NB4 (cell line): ENCODE measurements around the gene ASTN1.

ENCODE experiments used
- DNase-seq: peaks from one replicate; pipeline ENCODE4 v3.0.0; 2010; ENCODE audit warnings: low read depth
- H3K4me3 ChIP-seq: one replicate; pipeline ENCODE4 v1.5.1; 2011; ENCODE audit warnings: mild to moderate bottlenecking, low read depth, low read length, moderate library complexity
- MYC ChIP-seq: IDR thresholded peaks from 2 replicates; pipeline ENCODE4 v1.6.1; 2011; ENCODE audit warnings: low read depth, low read length
- POLR2A ChIP-seq: IDR thresholded peaks from 2 replicates; pipeline ENCODE4 v1.6.1; 2011; ENCODE audit warnings: mild to moderate bottlenecking; ENCODE audit not compliant: insufficient read length; ENCODE audit errors: extremely low read depth
- TF ChIP-seq, protein P1 (sequence below): IDR thresholded peaks from 2 replicates; pipeline ENCODE4 v1.6.1; 2011; ENCODE audit warnings: low read depth, low read length
- TF ChIP-seq, protein P2 (sequence below): IDR thresholded peaks from one replicate; pipeline ENCODE4 v1.5.1; 2012; ENCODE audit warnings: low read depth, low read length

Gene ASTN1

GRCh38 chr1:177007437-177008161 is 156.9 kb downstream of the ASTN1 start:
- TF ChIP-seq, protein P1, sequence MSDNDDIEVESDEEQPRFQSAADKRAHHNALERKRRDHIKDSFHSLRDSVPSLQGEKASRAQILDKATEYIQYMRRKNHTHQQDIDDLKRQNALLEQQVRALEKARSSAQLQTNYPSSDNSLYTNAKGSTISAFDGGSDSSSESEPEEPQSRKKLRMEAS: no peak
- TF ChIP-seq, protein P2, sequence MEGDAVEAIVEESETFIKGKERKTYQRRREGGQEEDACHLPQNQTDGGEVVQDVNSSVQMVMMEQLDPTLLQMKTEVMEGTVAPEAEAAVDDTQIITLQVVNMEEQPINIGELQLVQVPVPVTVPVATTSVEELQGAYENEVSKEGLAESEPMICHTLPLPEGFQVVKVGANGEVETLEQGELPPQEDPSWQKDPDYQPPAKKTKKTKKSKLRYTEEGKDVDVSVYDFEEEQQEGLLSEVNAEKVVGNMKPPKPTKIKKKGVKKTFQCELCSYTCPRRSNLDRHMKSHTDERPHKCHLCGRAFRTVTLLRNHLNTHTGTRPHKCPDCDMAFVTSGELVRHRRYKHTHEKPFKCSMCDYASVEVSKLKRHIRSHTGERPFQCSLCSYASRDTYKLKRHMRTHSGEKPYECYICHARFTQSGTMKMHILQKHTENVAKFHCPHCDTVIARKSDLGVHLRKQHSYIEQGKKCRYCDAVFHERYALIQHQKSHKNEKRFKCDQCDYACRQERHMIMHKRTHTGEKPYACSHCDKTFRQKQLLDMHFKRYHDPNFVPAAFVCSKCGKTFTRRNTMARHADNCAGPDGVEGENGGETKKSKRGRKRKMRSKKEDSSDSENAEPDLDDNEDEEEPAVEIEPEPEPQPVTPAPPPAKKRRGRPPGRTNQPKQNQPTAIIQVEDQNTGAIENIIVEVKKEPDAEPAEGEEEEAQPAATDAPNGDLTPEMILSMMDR: no peak
- no peak for TF ChIP-seq MYC
- no peak for TF ChIP-seq POLR2A
- DNase-seq: no peak
- no peak overlapping the region for H3K4me3 ChIP-seq

DNA sequence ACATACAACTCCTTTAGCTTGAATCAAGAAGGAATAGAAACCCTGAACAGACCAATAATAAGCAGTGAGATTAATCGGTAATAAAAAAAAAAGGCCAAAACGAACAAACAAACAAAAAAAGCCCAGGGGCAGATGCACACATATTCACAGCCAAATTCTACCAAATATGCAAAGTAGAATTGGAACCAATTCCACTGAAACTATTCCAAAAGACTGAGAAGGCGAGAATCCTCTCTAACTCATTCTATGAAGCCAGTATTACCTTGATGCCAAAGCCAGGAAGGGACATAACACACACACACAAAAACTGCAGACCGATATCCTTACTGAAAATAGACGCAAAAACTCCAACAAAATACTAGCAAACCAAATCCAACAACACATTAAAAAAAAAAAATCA is 161.6 kb downstream of the ASTN1 start:
- TF ChIP-seq MYC (no peak), POLR2A (no peak)
- TF ChIP-seq, protein P2: no peak
- TF ChIP-seq, protein P1: no peak
- no peak for DNase-seq

DNA sequence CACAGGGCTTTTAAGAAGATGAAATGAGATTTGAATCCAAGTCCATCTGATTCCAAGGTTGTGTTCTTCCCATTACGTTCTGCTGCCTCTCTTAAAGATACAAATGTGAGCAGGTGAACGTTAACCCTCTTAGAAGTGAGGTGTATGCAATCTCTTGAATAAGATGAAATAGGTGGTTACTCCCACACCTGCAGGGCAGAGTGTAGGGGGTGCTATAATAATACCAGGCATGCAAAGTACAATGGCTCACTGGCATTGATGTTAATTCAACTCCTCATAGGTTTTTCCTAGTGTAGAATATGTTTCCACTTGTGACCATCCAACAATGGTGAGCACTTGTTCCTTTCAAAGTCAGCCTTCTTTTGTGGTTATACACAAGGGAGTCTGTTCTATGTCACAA is 163.0 kb downstream of the ASTN1 start:
- no peak overlapping the region for H3K4me3 ChIP-seq
- TF ChIP-seq MYC (no peak), POLR2A (no peak)
- TF ChIP-seq, protein P2: no peak
- TF ChIP-seq, protein P1: no peak
- DNase-seq: no peak

More for the DNA sequence above, 161.6 kb downstream of the ASTN1 start:
- no peak overlapping the region for H3K4me3 ChIP-seq

- peak; percentile 7 for DNase-seq
- TF ChIP-seq MYC: no peak
- TF ChIP-seq, protein P2: no peak
- TF ChIP-seq, protein P1: no peak
- TF ChIP-seq POLR2A: no peak
- H3K4me3 ChIP-seq: no peak overlapping the region
Measured at GRCh38 chr1:176998183-176998795, 166.2 kb downstream of the ASTN1 start.

DNA sequence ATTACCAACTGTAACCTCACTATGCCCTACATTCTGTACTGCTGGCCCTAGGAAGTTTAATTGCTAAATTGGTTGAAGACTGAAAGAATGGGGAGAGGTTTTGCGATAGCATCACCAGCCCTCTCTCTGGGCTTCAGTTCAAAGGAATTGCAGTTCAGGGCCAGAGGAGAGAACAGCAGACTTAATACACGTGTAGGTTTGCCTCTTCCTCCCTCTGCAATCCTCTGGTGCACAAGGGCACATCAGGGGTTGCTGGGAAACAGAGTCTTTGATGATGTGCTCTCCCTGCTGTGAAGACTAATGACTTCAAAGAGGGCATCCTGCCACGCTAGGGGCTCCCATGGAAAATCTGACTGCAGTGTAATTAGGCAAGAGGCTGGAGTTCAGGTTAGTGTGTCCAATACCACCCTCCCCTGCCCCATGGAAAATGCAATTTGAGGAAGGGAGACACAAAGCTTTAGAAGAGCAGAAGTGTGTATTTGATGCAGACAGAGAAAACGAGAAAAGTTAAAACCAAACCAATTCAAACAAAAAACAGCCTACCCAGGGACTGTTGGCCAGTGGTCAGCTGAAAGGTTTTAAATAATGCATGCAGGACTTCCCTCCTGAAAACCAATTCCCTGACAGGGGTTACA is 167.9 kb downstream of the ASTN1 start:
- no peak for DNase-seq
- TF ChIP-seq, protein P1: no peak
- TF ChIP-seq POLR2A (no peak), MYC (no peak)
- TF ChIP-seq, protein P2: no peak
- no peak overlapping the region for H3K4me3 ChIP-seq
